Measurements from ENCODE around the gene FREM3. TPM values are rescaled to one million over a fixed set of nuclear protein-coding genes. Genes with fewer than 3 reads are reported as not detected.

The FREM3 gene
- total and polyA plus RNA-seq, 2 of the 8 experiments (the other 6 are each of a cell fraction or from before 2014, with no cell fraction given): 0.03 to 0.11 TPM

- H3K4me3 ChIP-seq (ENCODE audit: extremely low read depth in 1 of 4, insufficient read depth in 2 of 4, low read depth in 3 of 4, low read length in 4 of 4): no peak overlapping the region
- H3K36me3 ChIP-seq (ENCODE audit: control insufficient read depth in 2 of 4, insufficient read depth in 4 of 4, low read length in 3 of 4): no peaks in the 10 kb centered on the region
- H2BK12ac ChIP-seq (ENCODE audit: low read depth, low read length): no peak overlapping the region
- no peak overlapping the region for H2BK20ac ChIP-seq (ENCODE audit: low read length)
- no peak overlapping the region for H3K27ac ChIP-seq (ENCODE audit: low read depth, low read length)
- H3K14ac ChIP-seq (ENCODE audit: insufficient read length): no peak overlapping the region
- ChIA-PET POLR2A (ENCODE audit: partially characterized antibody) (no interaction called here), CTCF (ENCODE audit: partially characterized antibody) (interaction anchor here (0.8 to 1.5 kb wide), 2 partner anchors 11 to 14 kb away, joined by 3 to 4 read pairs; no protein-coding TSS in a partner anchor)
- no peak overlapping the region for H2BK5ac ChIP-seq (ENCODE audit: low read depth, low read length)
- 0 out of 4 replicates have a peak overlapping the region, but pooled peaks of 1 of the 2 experiments have one; percentile 12 for H3K4me2 ChIP-seq (ENCODE audit: insufficient read depth in 1 of 2, low read depth in 2 of 2, low read length in 2 of 2)
- no peak overlapping the region for H2AFZ ChIP-seq (ENCODE audit: low read length)
- no peaks in the 10 kb centered on the region for H3K79me1 ChIP-seq (ENCODE audit: low read depth, low read length)
- H3K23me2 ChIP-seq (ENCODE audit: low read depth, low read length): no peaks in the 10 kb centered on the region
- no peak overlapping the region for H4K5ac ChIP-seq (ENCODE audit: insufficient read length, low read depth, low read length)
- WGBS, 2 experiments (ENCODE audit: extremely low coverage in 1 of 2, insufficient coverage in 1 of 2, insufficient read length in 1 of 2, insufficient replicate concordance in 2 of 2, low coverage in 1 of 2, low lambda C conversion rate in 2 of 2, missing lambda C conversion rate in 1 of 2): 60% methylated on average over 1 of the region's 1 CpG; no CpG with 5 or more reads in 1 of the 2 experiments
- no peak overlapping the region for H3K23ac ChIP-seq (ENCODE audit: insufficient read length)
- H3K27me3 ChIP-seq (replicated peaks in 1 of 4; ENCODE audit: control insufficient read depth in 3 of 4, extremely low read depth in 1 of 4, insufficient read depth in 3 of 4, low read length in 3 of 4): no peaks in the 10 kb centered on the region
- no peak overlapping the region for H2BK120ac ChIP-seq (replicated peaks; ENCODE audit: low read depth, low read length)
- no peaks in the 10 kb centered on the region for H4K20me1 ChIP-seq (replicated peaks in 1 of 2; ENCODE audit: control insufficient read depth in 1 of 2, insufficient read depth in 2 of 2, low read length in 2 of 2)
- H2AK5ac ChIP-seq (ENCODE audit: low read depth, low read length): no peak overlapping the region
- no peak overlapping the region for H3K18ac ChIP-seq (ENCODE audit: extremely low read depth, low read length)
- peaks cover 4 to 11% (median 9%) of the 10 kb centered on the region in 4 experiments; a peak in 6 of 7 replicates for H3K4me1 ChIP-seq (replicated peaks in 1 of 4; ENCODE audit: control insufficient read depth in 3 of 4, insufficient read depth in 4 of 4, low read length in 3 of 4)
- H3K9me3 ChIP-seq (ENCODE audit: insufficient read depth in 2 of 2, low read depth in 1 of 2, low read length in 1 of 2): no peaks in the 10 kb centered on the region
- H4K8ac ChIP-seq (ENCODE audit: extremely low read depth, insufficient read depth, low read length): no peak overlapping the region
- DNase-seq (ENCODE audit: low read depth in 1 of 2, low spot score in 2 of 2) (no peak), FAIRE-seq (no peak)
- no peak overlapping the region for H3K56ac ChIP-seq (replicated peaks; ENCODE audit: insufficient read length, low read depth, low read length)
- H3K9ac ChIP-seq (replicated peaks in 1 of 4; ENCODE audit: extremely low read depth in 1 of 4, low read depth in 3 of 4, low read length in 3 of 4): no peak overlapping the region
- H2BK15ac ChIP-seq (ENCODE audit: low read length): no peak overlapping the region
- no peak overlapping the region for H3K4ac ChIP-seq (replicated peaks; ENCODE audit: insufficient read length, low read depth, low read length)
- H4K91ac ChIP-seq (replicated peaks; ENCODE audit: insufficient read length, low read length): no peak overlapping the region
- H3K79me2 ChIP-seq (ENCODE audit: control insufficient read depth in 1 of 2, insufficient read depth in 2 of 2, low read length in 2 of 2): no peaks in the 10 kb centered on the region
- no peak for TF ChIP-seq POU5F1 (IDR thresholded peaks at IDR 0.05; ENCODE audit: low read depth, low read length)
- TF ChIP-seq GTF2F1 (IDR thresholded peaks at IDR 0.05; ENCODE audit: borderline replicate concordance, low read depth, low read length): no peak
- TF ChIP-seq FOSL1 (IDR thresholded peaks at IDR 0.05; ENCODE audit: insufficient read depth, low read depth, low read length): no peak
- no peak for TF ChIP-seq EZH2 (IDR thresholded peaks at IDR 0.05; ENCODE audit: low read depth, low read length, severe bottlenecking)
- no peak for TF ChIP-seq RNF2 (IDR thresholded peaks at IDR 0.05; ENCODE audit: borderline replicate concordance, low read depth, low read length, missing control alignments, poor library complexity, severe bottlenecking)
- no peak for TF ChIP-seq JUND (IDR thresholded peaks at IDR 0.05; ENCODE audit: low read length)
- TF ChIP-seq SP2 (IDR thresholded peaks at IDR 0.05; ENCODE audit: low read length): no peak
- TF ChIP-seq SP4 (IDR thresholded peaks at IDR 0.05; ENCODE audit: low read length): no peak
- no peak for TF ChIP-seq CTCF (IDR thresholded peaks at IDR 0.05; ENCODE audit: control extremely low read depth in 1 of 3, insufficient read depth in 1 of 3, low read depth in 1 of 3, low read length in 3 of 3)
Observed at GRCh38 chr4:143712155-143712550, 11.7 kb upstream of the FREM3 start.
